Endodermal cell (in vitro differentiated cells): ENCODE results near the gene FAAP100. TPM values are rescaled to one million over a fixed set of nuclear protein-coding genes. Genes with fewer than 3 reads are reported as not detected.

Source experiments
- DNase-seq: peaks from one replicate; pipeline ENCODE4 v3.0.0-alpha.2; 2017
- H3K27ac ChIP-seq: 2 replicates; pipeline ENCODE4 v1.5.1; 2013; ENCODE audit warnings: mild to moderate bottlenecking, low read depth, low read length, moderate library complexity
- H3K27me3 ChIP-seq: 2 replicates; pipeline ENCODE4 v1.6.1; 2013; ENCODE audit warnings: mild to moderate bottlenecking, low read length, moderate library complexity; ENCODE audit not compliant: insufficient read depth, control insufficient read depth, poor library complexity, severe bottlenecking
- H3K36me3 ChIP-seq: 2 replicates; pipeline ENCODE4 v1.7.0; 2013; ENCODE audit warnings: mild to moderate bottlenecking, low read length, moderate library complexity; ENCODE audit not compliant: control insufficient read depth, insufficient read depth
- H3K4me1 ChIP-seq: one replicate; pipeline ENCODE4 v1.7.0; 2013; ENCODE audit warnings: low read length; ENCODE audit not compliant: control insufficient read depth, insufficient read depth
- H3K4me3 ChIP-seq: 2 replicates; pipeline ENCODE4 v1.5.1; 2013; ENCODE audit warnings: mild to moderate bottlenecking, low read length, moderate library complexity
- H3K9ac ChIP-seq: 2 replicates; pipeline ENCODE4 v1.6.1; 2013; ENCODE audit warnings: mild to moderate bottlenecking, low read length, moderate library complexity; ENCODE audit not compliant: poor library complexity, severe bottlenecking; ENCODE audit errors: extremely low read depth
- H3K9me3 ChIP-seq: 2 replicates; pipeline ENCODE4 v1.6.1; 2013; ENCODE audit warnings: mild to moderate bottlenecking, low read length, moderate library complexity; ENCODE audit not compliant: control insufficient read depth
- H3K27ac Mint-ChIP-seq: 2 replicates; pipeline ENCODE4 v1.8.0; 2020; ENCODE audit warnings: mixed read lengths
- H3K27me3 Mint-ChIP-seq: 2 replicates; pipeline ENCODE4 v1.8.0; 2021; ENCODE audit warnings: mild to moderate bottlenecking, mixed read lengths; ENCODE audit not compliant: insufficient read depth
- H3K36me3 Mint-ChIP-seq: 2 replicates; pipeline ENCODE4 v1.8.0; 2020; ENCODE audit warnings: low read depth, mixed read lengths
- H3K4me1 Mint-ChIP-seq: 2 replicates; pipeline ENCODE4 v1.8.0; 2020; ENCODE audit warnings: mixed read lengths
- H3K4me3 Mint-ChIP-seq: 2 replicates; pipeline ENCODE4 v1.8.0; 2020; ENCODE audit warnings: mild to moderate bottlenecking, moderate library complexity, mixed read lengths
- H3K9me3 Mint-ChIP-seq: 2 replicates; pipeline ENCODE4 v1.8.0; 2020; ENCODE audit warnings: mild to moderate bottlenecking, mixed read lengths
- WGBS, 2 experiments: methylation state at CpG; one replicate each; pipeline versions ENCODE4 v1.1.5 to v1.1.7; 2013; ENCODE audit warnings: missing lambda C conversion rate in 2 of 2, mixed read lengths in 1 of 2; ENCODE audit not compliant: insufficient coverage in 1 of 2, insufficient read length in 1 of 2; 5-methylcytosine and 5-hydroxymethylcytosine counted together
- total RNA-seq, 2 donors: library from RNA; stranded (reverse); fragmentation: NEBNext Ultra II Directional in 1 of 2; extraction: Animal tissue kit (Norgen Biotek cat#: 25700) in 1 of 2; gene quantifications; 2 replicates in 1 of 2; 3 replicates in 1 of 2; pipeline ENCODE4 v1.2.1, GENCODE V29; 2021
- TF ChIP-seq, protein P1 (sequence below): fragments of 200-600 bp; sonication (generic); conservative IDR thresholded peaks from 2 replicates; pipeline ENCODE4 v1.5.0; 2021; ENCODE audit warnings: antibody characterized with exemption, mild to moderate bottlenecking

FAAP100 gene
- total RNA-seq, 2 donors from 2014 or later, result 34.5 to 39.5 TPM

DNA sequence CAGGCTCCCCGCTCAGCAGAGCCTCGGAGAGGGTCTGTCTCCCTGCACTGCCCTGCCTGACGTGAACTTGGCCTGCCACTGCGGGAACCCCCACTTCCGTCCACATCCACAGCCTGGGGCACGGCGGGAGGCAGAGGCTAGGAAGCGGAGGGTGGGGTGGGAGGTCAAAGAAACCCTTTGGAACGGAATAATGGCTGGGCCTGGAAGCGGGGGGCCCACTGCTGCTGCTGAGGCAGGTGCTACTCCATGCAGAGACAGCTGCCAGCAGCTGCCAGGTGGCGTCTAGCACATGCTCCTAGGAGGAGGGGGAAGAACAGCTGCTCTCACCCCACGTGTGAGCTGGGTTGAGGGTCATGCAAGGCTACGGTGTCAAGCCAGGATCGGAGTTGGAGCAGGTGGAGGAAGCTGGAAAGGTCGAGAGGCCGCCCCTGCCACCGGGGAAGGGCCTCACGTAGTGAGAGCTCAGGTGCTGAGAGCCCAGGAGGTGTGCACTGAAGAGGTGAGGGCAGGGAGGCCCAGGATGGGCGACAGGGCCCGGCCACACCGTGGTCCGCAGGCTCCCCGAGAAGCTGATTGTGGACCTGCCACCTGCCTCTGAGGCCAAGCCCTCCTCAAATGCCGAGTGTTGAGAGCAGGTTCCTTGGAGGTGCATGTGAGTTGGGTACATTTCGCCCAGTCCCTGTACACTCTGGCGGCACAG lies 14.1 kb downstream of the FAAP100 start:
- H3K9ac ChIP-seq, result no peak overlapping the region
- no peaks in the 10 kb centered on the region for H3K36me3 ChIP-seq
- no peaks in the 10 kb centered on the region for H3K4me1 Mint-ChIP-seq
- H3K27me3 ChIP-seq, result peaks cover 9% of the 10 kb centered on the region
- no peaks in the 10 kb centered on the region for H3K9me3 ChIP-seq
- peaks cover 29% of the 10 kb centered on the region for H3K27me3 Mint-ChIP-seq
- H3K4me3 Mint-ChIP-seq, result no peak overlapping the region
- no peak overlapping the region for H3K4me3 ChIP-seq
- TF ChIP-seq, protein P1, sequence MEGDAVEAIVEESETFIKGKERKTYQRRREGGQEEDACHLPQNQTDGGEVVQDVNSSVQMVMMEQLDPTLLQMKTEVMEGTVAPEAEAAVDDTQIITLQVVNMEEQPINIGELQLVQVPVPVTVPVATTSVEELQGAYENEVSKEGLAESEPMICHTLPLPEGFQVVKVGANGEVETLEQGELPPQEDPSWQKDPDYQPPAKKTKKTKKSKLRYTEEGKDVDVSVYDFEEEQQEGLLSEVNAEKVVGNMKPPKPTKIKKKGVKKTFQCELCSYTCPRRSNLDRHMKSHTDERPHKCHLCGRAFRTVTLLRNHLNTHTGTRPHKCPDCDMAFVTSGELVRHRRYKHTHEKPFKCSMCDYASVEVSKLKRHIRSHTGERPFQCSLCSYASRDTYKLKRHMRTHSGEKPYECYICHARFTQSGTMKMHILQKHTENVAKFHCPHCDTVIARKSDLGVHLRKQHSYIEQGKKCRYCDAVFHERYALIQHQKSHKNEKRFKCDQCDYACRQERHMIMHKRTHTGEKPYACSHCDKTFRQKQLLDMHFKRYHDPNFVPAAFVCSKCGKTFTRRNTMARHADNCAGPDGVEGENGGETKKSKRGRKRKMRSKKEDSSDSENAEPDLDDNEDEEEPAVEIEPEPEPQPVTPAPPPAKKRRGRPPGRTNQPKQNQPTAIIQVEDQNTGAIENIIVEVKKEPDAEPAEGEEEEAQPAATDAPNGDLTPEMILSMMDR, result peak; percentile 10
- DNase-seq, result no peak
- no peaks in the 10 kb centered on the region for H3K9me3 Mint-ChIP-seq
- no peak overlapping the region for H3K27ac Mint-ChIP-seq
- H3K27ac ChIP-seq, result peak overlapping the region; percentile 44
- 84 to 85% methylated on average over 20 to 26 of the region's 26 CpGs for WGBS, 2 experiments
- H3K36me3 Mint-ChIP-seq, result peaks cover 8% of the 10 kb centered on the region
- H3K4me1 ChIP-seq, result no peaks in the 10 kb centered on the region

DNA sequence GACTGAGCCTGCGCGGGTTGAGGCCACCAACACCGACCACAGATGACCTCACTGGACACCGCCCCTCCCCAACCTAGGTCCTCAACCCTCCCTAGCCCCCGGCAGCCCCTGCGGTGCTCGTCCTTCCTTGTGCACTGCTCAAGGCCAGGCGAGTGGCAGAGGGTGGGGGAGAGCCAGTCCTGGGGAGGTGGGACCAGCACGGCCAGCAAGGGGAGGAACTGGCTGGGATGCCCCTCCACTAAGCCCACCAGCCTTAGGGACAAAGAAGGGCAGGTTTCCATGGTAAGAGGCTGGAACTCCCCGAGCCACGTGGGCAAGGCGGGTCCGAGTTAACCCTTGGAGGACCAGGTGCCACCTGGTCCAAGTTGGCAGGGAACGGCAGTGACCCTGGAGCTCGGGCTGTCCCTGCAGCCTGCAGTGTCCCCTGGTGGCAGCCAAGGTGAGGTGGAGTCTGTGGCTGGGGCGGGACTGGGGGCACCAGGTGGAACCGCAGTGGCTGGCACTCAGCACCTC lies 14.8 kb downstream of the FAAP100 start:
- Histone ChIP-seq H3K36me3 (no peaks in the 10 kb centered on the region), H3K27ac (peak overlapping the region; percentile 44), H3K4me1 (no peaks in the 10 kb centered on the region), H3K9me3 (no peaks in the 10 kb centered on the region), H3K27me3 (peaks cover 9% of the 10 kb centered on the region), H3K9ac (no peak overlapping the region), H3K4me3 (no peak overlapping the region)
- DNase-seq, result peak; percentile 95
- Mint-ChIP-seq H3K27me3 (peaks cover 30% of the 10 kb centered on the region), H3K4me3 (no peak overlapping the region), H3K9me3 (no peaks in the 10 kb centered on the region), H3K4me1 (no peaks in the 10 kb centered on the region), H3K27ac (no peak overlapping the region), H3K36me3 (peaks cover 3% of the 10 kb centered on the region)
- TF ChIP-seq, protein P1, result peak; percentile 89
- 35 to 55% methylated on average over 7 to 13 of the region's 17 CpGs for WGBS, 2 experiments

DNA sequence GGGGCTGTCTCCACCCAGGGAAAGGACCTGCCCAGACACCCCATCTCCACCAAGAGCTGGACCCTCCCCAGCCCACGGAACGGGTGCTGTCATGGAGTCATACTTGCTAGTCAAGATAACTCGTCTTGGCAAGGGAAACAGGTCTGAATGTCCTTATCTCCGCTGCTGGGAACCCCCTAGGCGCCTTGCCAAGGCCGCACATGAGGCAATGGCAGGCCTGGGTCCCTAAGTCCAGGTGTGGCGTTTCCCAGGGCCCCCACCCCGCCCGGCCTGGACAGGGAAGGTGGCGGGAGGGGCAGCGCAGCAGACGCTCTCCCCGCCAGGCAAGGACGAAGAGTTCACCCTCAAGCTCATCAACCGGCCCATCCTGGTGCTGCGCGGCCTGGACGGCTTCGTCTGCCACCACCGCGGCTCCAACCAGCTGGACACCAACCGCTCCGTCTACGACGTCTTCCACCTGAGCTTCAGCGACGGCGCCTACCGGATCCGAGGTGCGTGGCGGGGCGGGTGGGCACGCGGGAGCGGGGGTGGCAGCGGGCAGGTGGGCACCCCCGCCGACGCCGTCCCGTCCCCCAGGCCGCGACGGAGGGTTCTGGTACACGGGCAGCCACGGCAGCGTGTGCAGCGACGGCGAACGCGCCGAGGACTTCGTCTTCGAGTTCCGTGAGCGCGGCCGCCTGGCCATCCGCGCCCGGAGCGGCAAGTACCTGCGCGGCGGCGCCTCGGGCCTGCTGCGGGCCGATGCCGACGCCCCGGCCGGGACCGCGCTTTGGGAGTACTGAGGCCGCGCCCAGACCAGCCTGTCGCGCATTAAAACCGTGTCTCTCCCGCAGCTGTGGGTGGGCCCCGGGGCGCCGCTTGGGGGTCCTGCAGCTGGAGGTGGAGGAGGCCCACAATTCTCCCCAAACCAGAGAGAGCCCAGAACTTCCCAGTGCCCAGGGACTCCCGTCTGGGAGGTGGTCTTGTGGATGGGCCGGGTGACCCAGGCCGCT lies 15.6 kb downstream of the FAAP100 start:
- no peaks in the 10 kb centered on the region for H3K9me3 ChIP-seq
- TF ChIP-seq, protein P1, result no peak
- H3K9ac ChIP-seq, result no peak overlapping the region
- Mint-ChIP-seq H3K4me3 (no peak overlapping the region), H3K36me3 (peaks cover 3% of the 10 kb centered on the region), H3K27ac (no peak overlapping the region), H3K9me3 (no peaks in the 10 kb centered on the region), H3K27me3 (peaks cover 30% of the 10 kb centered on the region), H3K4me1 (no peaks in the 10 kb centered on the region)
- peaks cover 9% of the 10 kb centered on the region for H3K27me3 ChIP-seq
- no peaks in the 10 kb centered on the region for H3K36me3 ChIP-seq
- 38 to 64% methylated on average over 30 to 89 of the region's 89 CpGs for WGBS, 2 experiments
- no peak overlapping the region for H3K27ac ChIP-seq
- no peak overlapping the region for H3K4me3 ChIP-seq
- no peak for DNase-seq
- H3K4me1 ChIP-seq, result no peaks in the 10 kb centered on the region
